HG03175 (cell line): ENCODE data around the gene ZNF574.

Source experiments
- ATAC-seq: cut with Tn5 transposase; IDR thresholded peaks from one replicate; pipeline ENCODE4 v1.9.1; 2021; ENCODE audit warnings: mild to moderate bottlenecking, moderate library complexity; ENCODE audit not compliant: unreplicated experiment

The ZNF574 gene

GRCh38 chr19:42079886-42080763 is 4.2 kb downstream of the ZNF574 start:
- no peak for ATAC-seq

- no peak for ATAC-seq
These were observed 4.9 kb downstream of the ZNF574 start for GRCh38 chr19:42080764-42081375.

GRCh38 chr19:42081584-42082203 is 5.7 kb downstream of the ZNF574 start:
- ATAC-seq, result no peak

- ATAC-seq, result no peak
These were observed 7.6 kb downstream of the ZNF574 start for GRCh38 chr19:42083537-42083936.

GRCh38 chr19:42086188-42086736 is 10.3 kb downstream of the ZNF574 start:
- ATAC-seq, result no peak

GRCh38 chr19:42086770-42087550 is 11.0 kb downstream of the ZNF574 start:
- ATAC-seq, result no peak

GRCh38 chr19:42088471-42089190 is 12.7 kb downstream of the ZNF574 start:
- no peak for ATAC-seq

- no peak for ATAC-seq
These were observed 13.3 kb downstream of the ZNF574 start for GRCh38 chr19:42089191-42089750.

- ATAC-seq, result no peak
These were observed 13.8 kb downstream of the ZNF574 start for GRCh38 chr19:42089772-42090171.

GRCh38 chr19:42090672-42091071 is 14.7 kb downstream of the ZNF574 start:
- ATAC-seq, result no peak

- no peak for ATAC-seq
These were observed 15.3 kb downstream of the ZNF574 start for GRCh38 chr19:42091300-42091699.

- no peak for ATAC-seq
These were observed 15.8 kb downstream of the ZNF574 start for GRCh38 chr19:42091742-42092141.

GRCh38 chr19:42092350-42092749 is 16.4 kb downstream of the ZNF574 start:
- ATAC-seq, result no peak

- no peak for ATAC-seq
These were observed 17.5 kb downstream of the ZNF574 start for GRCh38 chr19:42093505-42093904.

- ATAC-seq, result no peak
These were observed 18.0 kb downstream of the ZNF574 start for GRCh38 chr19:42093926-42094325.

- no peak for ATAC-seq
These were observed 19.3 kb downstream of the ZNF574 start for GRCh38 chr19:42095142-42095813.

- ATAC-seq, result no peak
These were observed 19.9 kb downstream of the ZNF574 start for GRCh38 chr19:42095814-42096230.

- ATAC-seq, result no peak
These were observed 20.4 kb downstream of the ZNF574 start for GRCh38 chr19:42096255-42096837.

- ATAC-seq, result no peak
These were observed 21.5 kb downstream of the ZNF574 start for GRCh38 chr19:42097461-42097860.
